Activated CD8-positive, alpha-beta T cell treated with anti-CD3 and anti-CD28 coated beads for 36 hours (primary cell): ENCODE results near the gene PTBP1. TPM values are rescaled to one million over a fixed set of nuclear protein-coding genes. Genes with fewer than 3 reads are reported as not detected.

Source experiments
- ATAC-seq: fragments of 200-7000 bp; cut with Tn5 transposase; one replicate; pipeline ENCODE4 v1.10.0; 2021; ENCODE audit warnings: mild to moderate bottlenecking, moderate library complexity
- CTCF ChIA-PET: fragments of 350-600 bp; sonication (Branson Sonifier 250); formaldehyde crosslinking; loops from one replicate; lab custom pipeline; 2021; ENCODE audit warnings: antibody characterized with exemption; lab: Charles Lee
- POLR2A ChIA-PET: fragments of 350-600 bp; sonication (Branson Sonifier 250); formaldehyde crosslinking; loops from one replicate; lab custom pipeline; 2021; ENCODE audit warnings: antibody characterized with exemption; lab: Charles Lee
- DNase-seq: peaks from one replicate; pipeline ENCODE4 v3.0.0-alpha.2; 2020
- H3K27ac Mint-ChIP-seq: one replicate; pipeline ENCODE4 v1.8.0; 2021; ENCODE audit warnings: mild to moderate bottlenecking, mixed read lengths
- H3K27me3 Mint-ChIP-seq: one replicate; pipeline ENCODE4 v1.8.0; 2021; ENCODE audit warnings: mixed read lengths
- H3K36me3 Mint-ChIP-seq: one replicate; pipeline ENCODE4 v1.8.0; 2021; ENCODE audit warnings: low read depth, mixed read lengths
- H3K4me1 Mint-ChIP-seq: one replicate; pipeline ENCODE4 v1.8.0; 2021; ENCODE audit warnings: low read depth, mixed read lengths
- H3K4me3 Mint-ChIP-seq: one replicate; pipeline ENCODE4 v1.8.0; 2021; ENCODE audit warnings: mild to moderate bottlenecking, moderate library complexity, mixed read lengths
- H3K9me3 Mint-ChIP-seq: one replicate; pipeline ENCODE4 v1.8.0; 2021; ENCODE audit warnings: mixed read lengths
- intact Hi-C: fragments of 100-400 bp; cut with micrococcal nuclease; formaldehyde crosslinking; loops from one replicate; pipeline ENCODE4 v1.10.0; 2022
- microRNA-seq: library from miRNA; unstranded; fragments of <30 nt; microRNA quantifications from one replicate; pipeline ENCODE4 v1.2.0, GENCODE V29; 2022; ENCODE audit warnings: borderline microRNAs expressed, borderline replicate concordance
- total RNA-seq, 2 experiments: library from RNA; stranded (reverse); gene quantifications; one replicate each; pipeline ENCODE4 v1.2.3, GENCODE V29; 2021
- TF ChIP-seq, protein P1 (sequence below): fragments of 200-600 bp; IDR thresholded peaks from one replicate; pipeline ENCODE4 v1.8.0; 2022; ENCODE audit warnings: antibody characterized with exemption, mild to moderate bottlenecking

The PTBP1 gene
- total RNA-seq, 2 experiments from 2014 or later = 581 to 582 TPM

DNA sequence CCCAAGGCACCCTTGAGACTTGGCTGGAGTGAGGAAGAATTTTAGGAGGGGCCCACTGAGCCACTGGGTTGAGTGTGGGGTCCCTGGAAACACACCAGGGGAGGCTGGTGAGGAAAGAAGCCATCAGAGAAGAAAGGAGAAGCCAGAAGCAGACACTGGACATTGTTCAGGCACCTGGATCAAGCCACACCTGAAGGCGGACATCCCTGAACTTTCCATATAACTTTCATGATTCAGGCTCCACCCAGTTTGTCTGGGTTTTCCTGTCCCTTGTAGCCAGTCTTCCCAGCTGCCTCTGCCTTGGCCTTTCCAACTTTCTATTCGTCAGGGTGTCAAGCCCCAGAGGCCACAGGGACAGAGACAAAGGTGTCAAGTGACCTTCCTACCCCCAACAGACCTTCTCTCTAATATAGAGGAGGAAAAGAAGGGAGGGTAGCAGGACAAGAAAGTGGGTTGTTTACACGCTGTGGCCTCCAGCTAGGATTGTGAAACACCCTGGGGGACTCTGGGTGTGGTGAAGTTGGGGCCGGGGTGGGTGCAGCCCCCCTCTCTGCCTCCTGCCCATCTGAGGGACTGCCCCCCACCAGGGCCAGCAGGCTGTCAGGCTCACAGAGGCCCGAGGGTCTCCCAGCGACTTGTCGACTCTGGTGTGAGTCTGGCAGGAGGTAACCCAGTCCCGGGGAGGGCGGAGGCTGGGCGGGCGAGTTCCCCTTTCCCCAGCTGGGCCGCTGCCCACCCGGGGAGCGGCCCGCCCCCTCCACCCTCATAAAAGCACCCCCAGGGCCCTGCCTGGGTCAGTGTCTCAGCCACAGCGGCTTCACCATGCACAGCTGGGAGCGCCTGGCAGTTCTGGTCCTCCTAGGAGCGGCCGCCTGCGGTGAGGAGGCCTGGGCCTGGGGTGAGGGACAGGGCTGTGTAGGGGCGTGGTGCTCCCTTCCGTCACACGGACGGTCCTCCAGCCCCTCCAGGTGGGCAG, 61.9 kb downstream of the PTBP1 start, which contains the start of gene CFD:
TSS of gene CFD (plus strand) at position 797 of the 976 bp plus-strand sequence. CDS start at position 823, 26 bp downstream.
- ChIA-PET CTCF (interaction anchor here (0.7 to 1.3 kb wide), 4 partner anchors 9 to 125 kb away, joined by 3 to 4 read pairs (median 4); partner anchors contain the start of gene WDR18), POLR2A (interaction anchor here (0.9 kb wide), 1 partner anchor 34 kb away, joined by 3 read pairs; the partner anchor contains the start of genes MED16 and RNU6-9)
- H3K27ac Mint-ChIP-seq = no peak within 1 kb of the TSS
- intact Hi-C loops = loop anchor here (5.0 kb wide), 1 partner anchor 123 kb away; the partner anchor contains the start of gene WDR18
- peaks cover 14% of the 10 kb centered on the region for H3K4me1 Mint-ChIP-seq
- ATAC-seq (no peak), DNase-seq (no peak)
- H3K4me3 Mint-ChIP-seq = no peak within 1 kb of the TSS
- no peaks in the 10 kb centered on the region for H3K36me3 Mint-ChIP-seq
- H3K9me3 Mint-ChIP-seq = no peaks in the 10 kb centered on the region
- TF ChIP-seq, protein P1, sequence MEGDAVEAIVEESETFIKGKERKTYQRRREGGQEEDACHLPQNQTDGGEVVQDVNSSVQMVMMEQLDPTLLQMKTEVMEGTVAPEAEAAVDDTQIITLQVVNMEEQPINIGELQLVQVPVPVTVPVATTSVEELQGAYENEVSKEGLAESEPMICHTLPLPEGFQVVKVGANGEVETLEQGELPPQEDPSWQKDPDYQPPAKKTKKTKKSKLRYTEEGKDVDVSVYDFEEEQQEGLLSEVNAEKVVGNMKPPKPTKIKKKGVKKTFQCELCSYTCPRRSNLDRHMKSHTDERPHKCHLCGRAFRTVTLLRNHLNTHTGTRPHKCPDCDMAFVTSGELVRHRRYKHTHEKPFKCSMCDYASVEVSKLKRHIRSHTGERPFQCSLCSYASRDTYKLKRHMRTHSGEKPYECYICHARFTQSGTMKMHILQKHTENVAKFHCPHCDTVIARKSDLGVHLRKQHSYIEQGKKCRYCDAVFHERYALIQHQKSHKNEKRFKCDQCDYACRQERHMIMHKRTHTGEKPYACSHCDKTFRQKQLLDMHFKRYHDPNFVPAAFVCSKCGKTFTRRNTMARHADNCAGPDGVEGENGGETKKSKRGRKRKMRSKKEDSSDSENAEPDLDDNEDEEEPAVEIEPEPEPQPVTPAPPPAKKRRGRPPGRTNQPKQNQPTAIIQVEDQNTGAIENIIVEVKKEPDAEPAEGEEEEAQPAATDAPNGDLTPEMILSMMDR = no peak
- H3K27me3 Mint-ChIP-seq = peaks cover 14% of the 10 kb centered on the region

DNA sequence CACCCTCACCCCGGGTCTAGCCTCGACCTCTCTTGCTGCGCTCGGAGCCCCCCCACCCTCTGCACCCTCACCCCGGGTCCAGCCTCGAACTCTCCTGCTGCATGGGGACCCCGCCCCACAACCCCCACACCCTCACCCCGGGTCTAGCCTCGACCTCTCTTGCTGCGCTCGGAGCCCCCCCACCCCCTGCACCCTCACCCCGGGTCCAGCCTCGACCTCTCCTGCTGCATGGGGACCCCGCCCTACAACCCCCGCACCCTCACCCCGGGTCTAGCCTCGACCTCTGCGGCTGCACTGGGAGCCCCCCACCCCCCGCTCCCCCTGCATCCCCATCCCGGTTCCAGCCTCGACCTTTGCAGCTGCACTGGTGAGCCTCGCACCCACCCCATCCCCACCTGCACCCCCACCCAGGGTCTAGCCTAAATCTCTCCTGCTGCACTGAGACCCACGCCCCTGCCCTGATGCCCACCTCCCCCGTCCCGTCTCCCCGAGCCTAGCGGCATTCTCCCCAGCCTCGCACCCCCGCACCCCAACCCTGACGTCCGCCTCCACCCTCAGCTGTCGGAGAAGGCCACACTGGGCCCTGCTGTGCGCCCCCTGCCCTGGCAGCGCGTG, 64.0 kb downstream of the PTBP1 start:
- ChIA-PET CTCF (no interaction called here), POLR2A (interaction anchor here (1.3 to 2.8 kb wide), 2 partner anchors 11 to 31 kb away, joined by 3 to 9 read pairs; no protein-coding TSS in a partner anchor)
- TF ChIP-seq, protein P1 = no peak
- no peak for DNase-seq
- Mint-ChIP-seq H3K27ac (no peak overlapping the region), H3K9me3 (no peaks in the 10 kb centered on the region), H3K27me3 (peaks cover 14% of the 10 kb centered on the region), H3K36me3 (no peaks in the 10 kb centered on the region), H3K4me3 (no peak overlapping the region), H3K4me1 (peaks cover 14% of the 10 kb centered on the region)
- intact Hi-C loops = no loop called here
- ATAC-seq = no peak

Small RNA genes lying within 50 kb of the gene (microRNA-seq; reads per million reads assigned to microRNA genes)
- gene MIR3187 (48.4 reads per million, percentile 57 among the genes with 10 or more reads in this experiment), gene MIR4745 (12.4 reads per million, percentile 38 among the genes with 10 or more reads in this experiment)

Other genes starting within 250 kb of the PTBP1 start
- 100 to 1,000 TPM; 159 to 160 TPM for gene BSG, start 224.9 kb upstream of the PTBP1 start, total RNA-seq
- under 1 TPM; 0.18 TPM for gene HCN2, start 207.6 kb upstream of the PTBP1 start, total RNA-seq
- gene POLRMT, start 163.9 kb upstream of the PTBP1 start, total RNA-seq = 10 to 100 TPM; 66.6 to 67.9 TPM
- under 1 TPM in 1 of 2 experiments, not detected in 1; 0.16 TPM for gene FGF22, start 157.6 kb upstream of the PTBP1 start, total RNA-seq
- 100 to 1,000 TPM in 1 of 2 experiments, 10 to 100 TPM in 1; 99.1 to 101 TPM for gene RNF126, start 134.2 kb upstream of the PTBP1 start, total RNA-seq
- 10 to 100 TPM; 12.3 TPM for gene FSTL3, start 121.1 kb upstream of the PTBP1 start, total RNA-seq
- not detected for gene PRSS57, start 102.0 kb upstream of the PTBP1 start, total RNA-seq
- gene PALM, start 88.5 kb upstream of the PTBP1 start, total RNA-seq = under 1 TPM; 0.22 to 0.36 TPM
- not detected for gene MISP, start 46.3 kb upstream of the PTBP1 start, total RNA-seq
- gene PLPPR3, start 24.5 kb downstream of the PTBP1 start, total RNA-seq = not detected
- not detected for gene AZU1, start 30.4 kb downstream of the PTBP1 start, total RNA-seq
- not detected for gene PRTN3, start 43.5 kb downstream of the PTBP1 start, total RNA-seq
- not detected for gene ELANE, start 54.9 kb downstream of the PTBP1 start, total RNA-seq
- 1 to 10 TPM in 1 of 2 experiments, under 1 TPM in 1; 0.60 to 1.4 TPM for gene CFD, start 62.2 kb downstream of the PTBP1 start, total RNA-seq
- gene MED16, start 95.7 kb downstream of the PTBP1 start, total RNA-seq = 10 to 100 TPM; 37.6 to 37.8 TPM
- not detected for gene RNU6-9, start 96.0 kb downstream of the PTBP1 start, total RNA-seq
- gene R3HDM4, start 115.8 kb downstream of the PTBP1 start, total RNA-seq = 10 to 100 TPM; 58.4 to 61.5 TPM
- 10 to 100 TPM; 14.0 to 15.5 TPM for gene KISS1R, start 119.9 kb downstream of the PTBP1 start, total RNA-seq
- 10 to 100 TPM; 18.7 to 22.1 TPM for gene ARID3A, start 128.6 kb downstream of the PTBP1 start, total RNA-seq
- 10 to 100 TPM; 75.3 to 78.1 TPM for gene WDR18, start 186.9 kb downstream of the PTBP1 start, total RNA-seq
- gene GRIN3B, start 203.0 kb downstream of the PTBP1 start, total RNA-seq = under 1 TPM in 1 of 2 experiments, not detected in 1; 0.07 TPM
- gene TMEM259, start 223.7 kb downstream of the PTBP1 start, total RNA-seq = 100 to 1,000 TPM; 115 to 117 TPM
- not detected for gene RNU6-2, start 224.1 kb downstream of the PTBP1 start, total RNA-seq
- gene CNN2, start 229.2 kb downstream of the PTBP1 start, total RNA-seq = 10 to 100 TPM; 97.4 to 98.3 TPM
- gene ABCA7, start 242.7 kb downstream of the PTBP1 start, total RNA-seq = 10 to 100 TPM; 14.0 to 14.6 TPM